Endothelial cell of umbilical vein (primary cell): ENCODE measurements around the gene ZMPSTE24.

ENCODE experiments used
- EZH2 ChIP-seq: IDR thresholded peaks from 2 replicates; pipeline ENCODE4 v1.6.1; 2012; ENCODE audit warnings: borderline replicate concordance, low read depth, mild to moderate bottlenecking, moderate library complexity, low read length, inconsistent platforms; ENCODE audit not compliant: severe bottlenecking
- GATA2 ChIP-seq: IDR thresholded peaks from 2 replicates; pipeline ENCODE4 v1.7.0; 2011; ENCODE audit warnings: low read depth, mild to moderate bottlenecking, moderate library complexity, mixed read lengths, low read length; ENCODE audit not compliant: insufficient read length, insufficient read depth
- JUN ChIP-seq: IDR thresholded peaks from 2 replicates; pipeline ENCODE4 v1.6.1; 2011; ENCODE audit warnings: borderline replicate concordance, low read depth; ENCODE audit not compliant: insufficient read length, insufficient read depth
- POLR2A ChIP-seq: IDR thresholded peaks from 2 replicates; pipeline ENCODE4 v1.6.1; 2012; ENCODE audit warnings: low read depth, mild to moderate bottlenecking, control low read depth, low read length
- POLR2AphosphoS5 ChIP-seq: IDR thresholded peaks from 2 replicates; pipeline ENCODE4 v1.6.1; 2012; ENCODE audit warnings: low read depth, mild to moderate bottlenecking, control low read depth, low read length, moderate library complexity; ENCODE audit not compliant: insufficient read depth
- TF ChIP-seq, protein P1 (sequence below), 2 donors: IDR thresholded peaks; 1 replicate in 1 of 2; 2 replicates in 1 of 2; pipeline ENCODE4 v1.5.1; 2011; ENCODE audit warnings: low read length in 2 of 2, mild to moderate bottlenecking in 2 of 2, moderate library complexity in 2 of 2, control low read depth in 1 of 2, inconsistent platforms in 1 of 2, low read depth in 1 of 2; ENCODE audit not compliant: insufficient read depth in 1 of 2; ENCODE audit errors: extremely low read depth in 1 of 2

DNA sequence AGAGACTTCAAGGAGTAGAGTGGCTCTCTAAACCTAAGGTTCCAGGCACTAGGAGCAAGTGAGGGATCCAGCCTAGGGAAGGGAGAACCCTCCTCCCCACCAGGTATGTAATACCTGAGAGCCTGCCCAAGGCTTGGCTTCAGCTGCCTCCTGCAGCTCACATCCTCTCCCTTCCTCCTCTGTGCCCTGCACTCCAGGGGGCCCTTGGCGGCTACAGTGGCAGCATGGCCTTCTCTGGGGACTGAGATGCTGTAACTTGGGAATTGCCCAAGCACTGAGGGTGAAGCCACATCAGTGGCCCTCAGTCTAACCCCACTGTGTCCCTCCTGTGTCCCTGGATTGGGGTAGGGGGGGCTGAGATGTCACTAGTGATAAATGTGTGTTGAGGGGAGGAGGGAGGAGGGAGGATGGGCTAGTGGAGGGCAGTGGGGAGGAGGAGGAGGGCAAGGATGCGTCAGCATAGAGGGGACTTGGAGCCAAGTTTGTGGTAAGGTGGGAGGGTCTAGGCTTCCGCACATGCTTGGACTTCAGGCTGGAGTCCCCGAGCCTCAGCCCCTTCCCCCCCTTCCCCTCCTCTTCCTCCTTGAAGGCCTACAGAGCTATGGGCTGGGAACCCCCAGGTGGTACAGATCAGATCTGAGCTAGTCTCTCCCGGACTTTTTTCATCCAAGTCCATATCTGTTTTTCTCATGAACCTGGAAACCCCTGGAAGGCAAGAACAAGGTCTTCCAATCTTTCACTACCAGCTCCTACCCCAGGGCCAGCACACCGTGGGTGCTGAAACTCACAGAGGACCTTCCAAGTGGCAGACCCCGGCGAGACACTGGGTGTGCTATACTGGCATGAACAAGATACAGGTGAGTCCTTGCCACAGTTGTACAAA, 41.6 kb downstream of the ZMPSTE24 start:
- TF ChIP-seq, protein P1, sequence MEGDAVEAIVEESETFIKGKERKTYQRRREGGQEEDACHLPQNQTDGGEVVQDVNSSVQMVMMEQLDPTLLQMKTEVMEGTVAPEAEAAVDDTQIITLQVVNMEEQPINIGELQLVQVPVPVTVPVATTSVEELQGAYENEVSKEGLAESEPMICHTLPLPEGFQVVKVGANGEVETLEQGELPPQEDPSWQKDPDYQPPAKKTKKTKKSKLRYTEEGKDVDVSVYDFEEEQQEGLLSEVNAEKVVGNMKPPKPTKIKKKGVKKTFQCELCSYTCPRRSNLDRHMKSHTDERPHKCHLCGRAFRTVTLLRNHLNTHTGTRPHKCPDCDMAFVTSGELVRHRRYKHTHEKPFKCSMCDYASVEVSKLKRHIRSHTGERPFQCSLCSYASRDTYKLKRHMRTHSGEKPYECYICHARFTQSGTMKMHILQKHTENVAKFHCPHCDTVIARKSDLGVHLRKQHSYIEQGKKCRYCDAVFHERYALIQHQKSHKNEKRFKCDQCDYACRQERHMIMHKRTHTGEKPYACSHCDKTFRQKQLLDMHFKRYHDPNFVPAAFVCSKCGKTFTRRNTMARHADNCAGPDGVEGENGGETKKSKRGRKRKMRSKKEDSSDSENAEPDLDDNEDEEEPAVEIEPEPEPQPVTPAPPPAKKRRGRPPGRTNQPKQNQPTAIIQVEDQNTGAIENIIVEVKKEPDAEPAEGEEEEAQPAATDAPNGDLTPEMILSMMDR (IDR thresholded peaks at IDR 0.05; ENCODE audit: extremely low read depth in 1 of 2, insufficient read depth in 1 of 2, low read depth in 1 of 2, low read length in 2 of 2) = no peak
- TF ChIP-seq POLR2A (no peak), POLR2AphosphoS5 (no peak), GATA2 (no peak), EZH2 (no peak), JUN (no peak)
